Common myeloid progenitor, CD34-positive (primary cell): ENCODE data around the gene PPP1R13L.

Experiments
- CTCF ChIA-PET: fragments of 350-600 bp; sonication (Branson Sonifier 250); formaldehyde crosslinking; loops from one replicate; lab custom pipeline; 2021; ENCODE audit warnings: antibody characterized with exemption; lab: Charles Lee
- POLR2A ChIA-PET: fragments of 350-600 bp; sonication (Branson Sonifier 250); formaldehyde crosslinking; loops from one replicate; lab custom pipeline; 2021; ENCODE audit warnings: antibody characterized with exemption; lab: Charles Lee
- DNase-seq, 3 donors: peaks; one replicate each; pipeline versions ENCODE4 v3.0.0 to v3.0.0-alpha.2; 2013
- H3K27ac ChIP-seq, 2 experiments: 1 replicate in 1 of 2; 2 replicates in 1 of 2; pipeline ENCODE4 v1.7.0; 2013; ENCODE audit warnings: inconsistent platforms in 2 of 2, low read length in 2 of 2, mild to moderate bottlenecking in 2 of 2, low read depth in 1 of 2, moderate library complexity in 1 of 2; ENCODE audit not compliant: severe bottlenecking in 2 of 2, insufficient read depth in 1 of 2, poor library complexity in 1 of 2
- H3K27me3 ChIP-seq, 5 experiments: replicated peaks in 2 of 5; 1 replicate in 3 of 5; 2 replicates in 2 of 5; pipeline versions ENCODE4 v1.6.1 to v1.7.0; 2013; ENCODE audit warnings: low read length in 4 of 5, mild to moderate bottlenecking in 2 of 5, moderate library complexity in 2 of 5, inconsistent platforms in 1 of 5; ENCODE audit not compliant: insufficient read depth in 5 of 5, control insufficient read depth in 4 of 5
- H3K36me3 ChIP-seq, 4 experiments: 1 replicate in 2 of 4; 2 replicates in 2 of 4; pipeline versions ENCODE4 v1.6.1 to v1.7.0; 2013; ENCODE audit warnings: low read length in 3 of 4, control low read depth in 1 of 4, mild to moderate bottlenecking in 1 of 4; ENCODE audit not compliant: control insufficient read depth in 4 of 4, insufficient read depth in 4 of 4
- H3K4me1 ChIP-seq, 4 experiments: 1 replicate in 3 of 4; 2 replicates in 1 of 4; pipeline versions ENCODE4 v1.6.1 to v1.7.1; 2013; ENCODE audit warnings: low read length in 3 of 4, mild to moderate bottlenecking in 3 of 4, control low read depth in 1 of 4, inconsistent platforms in 1 of 4, moderate library complexity in 1 of 4; ENCODE audit not compliant: control insufficient read depth in 4 of 4, insufficient read depth in 4 of 4; ENCODE audit errors: control extremely low read depth in 1 of 4
- H3K4me3 ChIP-seq, 7 experiments: 1 replicate in 4 of 7; 2 replicates in 3 of 7; pipeline versions ENCODE4 v1.5.1 to v1.7.0; 2013; ENCODE audit warnings: mild to moderate bottlenecking in 7 of 7, low read length in 6 of 7, moderate library complexity in 6 of 7, inconsistent platforms in 2 of 7, low read depth in 2 of 7, control low read depth in 1 of 7; ENCODE audit not compliant: insufficient read depth in 4 of 7, control insufficient read depth in 1 of 7; ENCODE audit errors: extremely low read depth in 1 of 7
- H3K9me3 ChIP-seq, 5 experiments: 1 replicate in 4 of 5; 2 replicates in 1 of 5; pipeline versions ENCODE4 v1.6.1 to v1.7.1; 2013; ENCODE audit warnings: low read length in 4 of 5, mild to moderate bottlenecking in 2 of 5, inconsistent platforms in 1 of 5, low read depth in 1 of 5, moderate library complexity in 1 of 5; ENCODE audit not compliant: control insufficient read depth in 4 of 5, insufficient read depth in 2 of 5; ENCODE audit errors: control extremely low read depth in 1 of 5
- WGBS: methylation state at CpG from one replicate; pipeline ENCODE4 v1.1.5; 2013; ENCODE audit not compliant: insufficient coverage; 5-methylcytosine and 5-hydroxymethylcytosine counted together

PPP1R13L gene

GRCh38 chr19:45348367-45349125 is 56.3 kb downstream of the PPP1R13L start:
- CTCF ChIA-PET, result interaction anchor here (1.1 kb wide), 1 partner anchor 10 kb away, joined by 5 read pairs; no protein-coding TSS in a partner anchor
- Histone ChIP-seq H3K9me3 (no peaks in the 10 kb centered on the region), H3K27me3 (peaks cover 0 to 38% (median 6%) of the 10 kb centered on the region in 5 experiments), H3K36me3 (peaks cover 0 to 28% (median 15%) of the 10 kb centered on the region in 4 experiments), H3K4me1 (no peaks in the 10 kb centered on the region), H3K27ac (no peak overlapping the region), H3K4me3 (no peak overlapping the region)
- WGBS, result 82% methylated on average over 13 of the region's 23 CpGs
- DNase-seq, result no peak
- POLR2A ChIA-PET, result no interaction called here

GRCh38 chr19:45347570-45348366 is 57.1 kb downstream of the PPP1R13L start:
- WGBS, result 86% methylated on average over 24 of the region's 25 CpGs
- Histone ChIP-seq H3K27me3 (peaks cover 0 to 42% (median 9%) of the 10 kb centered on the region in 5 experiments), H3K4me1 (no peaks in the 10 kb centered on the region), H3K36me3 (peaks cover 0 to 21% (median 13%) of the 10 kb centered on the region in 4 experiments), H3K4me3 (no peak overlapping the region), H3K9me3 (no peaks in the 10 kb centered on the region), H3K27ac (no peak overlapping the region)
- no peak for DNase-seq
- ChIA-PET POLR2A (no interaction called here), CTCF (interaction anchor here (1.1 kb wide), 1 partner anchor 9 kb away, joined by 5 read pairs; no protein-coding TSS in a partner anchor)

- Histone ChIP-seq H3K27me3 (peaks cover 0 to 51% (median 13%) of the 10 kb centered on the region in 5 experiments), H3K4me3 (no peak overlapping the region), H3K36me3 (peaks cover 0 to 12% (median 4%) of the 10 kb centered on the region in 4 experiments), H3K27ac (no peak overlapping the region), H3K9me3 (no peaks in the 10 kb centered on the region), H3K4me1 (no peaks in the 10 kb centered on the region)
- 28% methylated on average over 22 of the region's 27 CpGs for WGBS
- CTCF ChIA-PET, result interaction anchor here (1.2 kb wide), 1 partner anchor 9 kb away, joined by 3 read pairs; no protein-coding TSS in a partner anchor
- POLR2A ChIA-PET, result no interaction called here
- peak in 1 of 3 donors; percentile 49 for DNase-seq
Measured at GRCh38 chr19:45346449-45346848, 58.4 kb downstream of the PPP1R13L start.

- CTCF ChIA-PET, result interaction anchor here (1.2 kb wide), 1 partner anchor 8 kb away, joined by 3 read pairs; no protein-coding TSS in a partner anchor
- WGBS, result 92% methylated on average over 9 of the region's 15 CpGs
- POLR2A ChIA-PET, result no interaction called here
- H3K36me3 ChIP-seq, result peaks cover 0 to 3% (median 0%) of the 10 kb centered on the region in 4 experiments
- DNase-seq, result no peak
- H3K9me3 ChIP-seq, result no peaks in the 10 kb centered on the region
- no peak overlapping the region for H3K4me3 ChIP-seq
- peaks cover 0 to 61% (median 14%) of the 10 kb centered on the region in 5 experiments for H3K27me3 ChIP-seq
- peaks cover 0 to 7% (median 4%) of the 10 kb centered on the region in 4 experiments for H3K4me1 ChIP-seq
- no peak overlapping the region for H3K27ac ChIP-seq
Measured at GRCh38 chr19:45345506-45345860, 59.4 kb downstream of the PPP1R13L start.

- no peak for DNase-seq
- WGBS, result 77% methylated on average over 11 of the region's 15 CpGs
- H3K27ac ChIP-seq, result no peak overlapping the region
- no peaks in the 10 kb centered on the region for H3K36me3 ChIP-seq
- no peak overlapping the region for H3K4me3 ChIP-seq
- H3K27me3 ChIP-seq, result peaks cover 0 to 67% (median 18%) of the 10 kb centered on the region in 5 experiments
- POLR2A ChIA-PET, result interaction anchor here (0.9 kb wide), 1 partner anchor 34 kb away, joined by 4 read pairs; no protein-coding TSS in a partner anchor
- CTCF ChIA-PET, result no interaction called here
- no peaks in the 10 kb centered on the region for H3K9me3 ChIP-seq
- peaks cover 0 to 11% (median 7%) of the 10 kb centered on the region in 4 experiments for H3K4me1 ChIP-seq
Measured at GRCh38 chr19:45344621-45345505, 60.0 kb downstream of the PPP1R13L start.

- H3K9me3 ChIP-seq, result no peaks in the 10 kb centered on the region
- H3K4me1 ChIP-seq, result peaks cover 0 to 13% (median 7%) of the 10 kb centered on the region in 4 experiments
- no peaks in the 10 kb centered on the region for H3K36me3 ChIP-seq
- H3K27me3 ChIP-seq, result peaks cover 0 to 71% (median 18%) of the 10 kb centered on the region in 5 experiments
- POLR2A ChIA-PET, result no interaction called here
- DNase-seq, result no peak
- 88% methylated on average over 8 of the region's 13 CpGs for WGBS
- H3K4me3 ChIP-seq, result no peak overlapping the region
- no peak overlapping the region for H3K27ac ChIP-seq
- CTCF ChIA-PET, result interaction anchor here (1.0 kb wide), 1 partner anchor 138 kb away, joined by 3 read pairs; no protein-coding TSS in a partner anchor
Measured at GRCh38 chr19:45342911-45343310, 62.0 kb downstream of the PPP1R13L start.
